OCI-LY3 (cell line): Measurements from ENCODE around the gene MS4A15.
"Not testable (repeated sequence)": the region's sequence is repeated elsewhere in the genome, so short reads cannot be mapped to it uniquely, and the experiment has no call there.

Experiments
- EZH2phosphoT487 ChIP-seq: fragments of 200-600 bp; shearing (Covaris generic); IDR thresholded peaks from 2 replicates; pipeline ENCODE4 v1.6.1; 2018; ENCODE audit warnings: antibody characterized with exemption, mixed run types, low read depth
- TF ChIP-seq, protein P1 (sequence below): fragments of 200-600, 300-600 bp; sonication (generic); IDR thresholded peaks from 2 replicates; pipeline ENCODE4 v1.5.1; 2014; ENCODE audit warnings: antibody characterized with exemption, low read length, low read depth

- TF ChIP-seq, protein P1, sequence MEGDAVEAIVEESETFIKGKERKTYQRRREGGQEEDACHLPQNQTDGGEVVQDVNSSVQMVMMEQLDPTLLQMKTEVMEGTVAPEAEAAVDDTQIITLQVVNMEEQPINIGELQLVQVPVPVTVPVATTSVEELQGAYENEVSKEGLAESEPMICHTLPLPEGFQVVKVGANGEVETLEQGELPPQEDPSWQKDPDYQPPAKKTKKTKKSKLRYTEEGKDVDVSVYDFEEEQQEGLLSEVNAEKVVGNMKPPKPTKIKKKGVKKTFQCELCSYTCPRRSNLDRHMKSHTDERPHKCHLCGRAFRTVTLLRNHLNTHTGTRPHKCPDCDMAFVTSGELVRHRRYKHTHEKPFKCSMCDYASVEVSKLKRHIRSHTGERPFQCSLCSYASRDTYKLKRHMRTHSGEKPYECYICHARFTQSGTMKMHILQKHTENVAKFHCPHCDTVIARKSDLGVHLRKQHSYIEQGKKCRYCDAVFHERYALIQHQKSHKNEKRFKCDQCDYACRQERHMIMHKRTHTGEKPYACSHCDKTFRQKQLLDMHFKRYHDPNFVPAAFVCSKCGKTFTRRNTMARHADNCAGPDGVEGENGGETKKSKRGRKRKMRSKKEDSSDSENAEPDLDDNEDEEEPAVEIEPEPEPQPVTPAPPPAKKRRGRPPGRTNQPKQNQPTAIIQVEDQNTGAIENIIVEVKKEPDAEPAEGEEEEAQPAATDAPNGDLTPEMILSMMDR, result not testable (repeated sequence)
- TF ChIP-seq EZH2phosphoT487, result not testable (repeated sequence)
Measured at GRCh38 chr11:60713423-60713822, 43.2 kb upstream of the MS4A15 start.
